ENCODE measurements around the gene ORAI1. TPM values are rescaled to one million over a fixed set of nuclear protein-coding genes. Genes with fewer than 3 reads are reported as not detected.
A peak's percentile ranks its signal among the peaks of the same experiment; 100 is the strongest.

ORAI1 gene
- total and polyA plus RNA-seq, 5 experiments from 2014 or later, result 44.6 to 158 (median 122) TPM

- no peak for DNase-seq
- POLR2A ChIA-PET, result interaction anchor here (0.7 to 1.0 kb wide), 3 partner anchors 13 to 31 kb away, joined by 3 read pairs; no protein-coding TSS in a partner anchor
- H3K4me1 Mint-ChIP-seq, result peaks cover 5 to 8% (median 7%) of the 10 kb centered on the region in 4 donors
- no peak for ATAC-seq
- peak overlapping the region; percentile 4 to 90 (median 49) for H3K27ac Mint-ChIP-seq
- H3K4me3 Mint-ChIP-seq, result no peak overlapping the region
- no peaks in the 10 kb centered on the region for H3K27me3 Mint-ChIP-seq
- no peaks in the 10 kb centered on the region for H3K9me3 Mint-ChIP-seq
- no peaks in the 10 kb centered on the region for H3K36me3 Mint-ChIP-seq
Observed at GRCh38 chr12:121610239-121611149, 15.8 kb upstream of the ORAI1 start.

- peak in 1 of 2 donors; percentile 33 for ATAC-seq
- H3K4me1 Mint-ChIP-seq, result peaks cover 6 to 11% (median 8%) of the 10 kb centered on the region in 4 donors
- H3K27ac Mint-ChIP-seq, result peak overlapping the region in 3 of 10 donors; percentile 47 to 90 (median 79)
- H3K27me3 Mint-ChIP-seq, result no peaks in the 10 kb centered on the region
- H3K36me3 Mint-ChIP-seq, result no peaks in the 10 kb centered on the region
- POLR2A ChIA-PET, result no interaction called here
- no peak overlapping the region for H3K4me3 Mint-ChIP-seq
- no peaks in the 10 kb centered on the region for H3K9me3 Mint-ChIP-seq
- DNase-seq, result peak in 1 of 10 donors; percentile 18
Observed at GRCh38 chr12:121611306-121611705, 15.0 kb upstream of the ORAI1 start.

- Mint-ChIP-seq H3K36me3 (no peaks in the 10 kb centered on the region), H3K27ac (peak overlapping the region in 1 of 10 donors; percentile 79), H3K4me1 (peaks cover 5 to 13% (median 8%) of the 10 kb centered on the region in 4 donors), H3K4me3 (no peak overlapping the region), H3K27me3 (no peaks in the 10 kb centered on the region), H3K9me3 (no peaks in the 10 kb centered on the region)
- POLR2A ChIA-PET, result interaction anchor here (0.7 to 1.1 kb wide), 2 partner anchors 34 to 63 kb away, joined by 4 read pairs; no protein-coding TSS in a partner anchor
- DNase-seq, result no peak
- no peak for ATAC-seq
Observed at GRCh38 chr12:121613462-121613861, 12.9 kb upstream of the ORAI1 start.

- peak overlapping the region in 2 of 10 donors; percentile 41 to 76 for H3K27ac Mint-ChIP-seq
- no peaks in the 10 kb centered on the region for H3K36me3 Mint-ChIP-seq
- no peak overlapping the region for H3K4me3 Mint-ChIP-seq
- H3K9me3 Mint-ChIP-seq, result no peaks in the 10 kb centered on the region
- DNase-seq (no peak), ATAC-seq (peak in 1 of 2 donors; percentile 22)
- peaks cover 5 to 23% (median 8%) of the 10 kb centered on the region in 4 donors for H3K4me1 Mint-ChIP-seq
- POLR2A ChIA-PET, result interaction anchor here (0.6 to 1.7 kb wide), 3 partner anchors 11 to 46 kb away, joined by 3 to 5 read pairs (median 3); partner anchors contain the start of gene ORAI1
- H3K27me3 Mint-ChIP-seq, result no peaks in the 10 kb centered on the region
Observed at GRCh38 chr12:121614872-121615467, 11.4 kb upstream of the ORAI1 start.

- POLR2A ChIA-PET, result interaction anchor here (0.5 to 11.6 kb wide), 3 partner anchors 37 to 71 kb away, joined by 3 to 150 read pairs (median 3); partner anchors contain the start of gene KDM2B
- DNase-seq (no peak), ATAC-seq (no peak)
- Mint-ChIP-seq H3K27me3 (no peaks in the 10 kb centered on the region), H3K27ac (peak overlapping the region in 5 of 10 donors; percentile 31 to 60 (median 32)), H3K36me3 (no peaks in the 10 kb centered on the region), H3K9me3 (no peaks in the 10 kb centered on the region), H3K4me3 (no peak overlapping the region), H3K4me1 (peaks cover 0 to 29% (median 9%) of the 10 kb centered on the region in 4 donors)
Observed at GRCh38 chr12:121618659-121619233, 7.6 kb upstream of the ORAI1 start.

- ATAC-seq (no peak), DNase-seq (no peak)
- no peaks in the 10 kb centered on the region for H3K27me3 Mint-ChIP-seq
- POLR2A ChIA-PET, result interaction anchor here (0.7 to 11.6 kb wide), 4 partner anchors 26 to 408 kb away, joined by 3 to 150 read pairs (median 4); partner anchors contain the start of gene KDM2B
- H3K4me3 Mint-ChIP-seq, result no peak overlapping the region
- H3K27ac Mint-ChIP-seq, result peak overlapping the region in 2 of 10 donors; percentile 16 to 65
- H3K9me3 Mint-ChIP-seq, result no peaks in the 10 kb centered on the region
- no peaks in the 10 kb centered on the region for H3K36me3 Mint-ChIP-seq
- peaks cover 8 to 30% (median 12%) of the 10 kb centered on the region in 4 donors for H3K4me1 Mint-ChIP-seq
Observed at GRCh38 chr12:121620333-121620891, 5.9 kb upstream of the ORAI1 start.

GRCh38 chr12:121626853-121627640, 717 bp downstream of the ORAI1 start:
- peak; percentile 68 to 73 for ATAC-seq
- Mint-ChIP-seq H3K9me3 (no peaks in the 10 kb centered on the region), H3K27me3 (no peaks in the 10 kb centered on the region), H3K36me3 (peaks cover 0 to 5% (median 1%) of the 10 kb centered on the region in 3 donors), H3K4me1 (peaks cover 26 to 61% (median 55%) of the 10 kb centered on the region in 4 donors), H3K27ac (peak overlapping the region; percentile 91 to 98 (median 97)), H3K4me3 (peak overlapping the region; percentile 93 to 98 (median 94))
- DNase-seq, result peak; percentile 70 to 94 (median 86)
- POLR2A ChIA-PET, result interaction anchor here (0.6 to 11.6 kb wide), 37 partner anchors 10 to 622 kb away, joined by 3 to 291 read pairs (median 6); partner anchors contain the start of genes KDM2B, MORN3, RHOF and RNF34

- POLR2A ChIA-PET, result interaction anchor here (0.5 to 11.6 kb wide), 18 partner anchors 9 to 1426 kb away, joined by 3 to 291 read pairs (median 6); partner anchors contain the start of genes KDM2B, MORN3, RHOF and TMEM120B
- DNase-seq (no peak), ATAC-seq (no peak)
- Mint-ChIP-seq H3K4me3 (peak overlapping the region; percentile 93 to 98 (median 94)), H3K27me3 (no peaks in the 10 kb centered on the region), H3K9me3 (no peaks in the 10 kb centered on the region), H3K4me1 (peaks cover 28 to 70% (median 65%) of the 10 kb centered on the region in 4 donors), H3K36me3 (peaks cover 0 to 9% (median 1%) of the 10 kb centered on the region in 3 donors), H3K27ac (peak overlapping the region; percentile 91 to 98 (median 97))
Observed at GRCh38 chr12:121628037-121628436, 1.7 kb downstream of the ORAI1 start.

- peak overlapping the region; percentile 91 to 98 (median 97) for H3K27ac Mint-ChIP-seq
- H3K27me3 Mint-ChIP-seq, result no peaks in the 10 kb centered on the region
- H3K4me1 Mint-ChIP-seq, result peaks cover 29 to 72% (median 68%) of the 10 kb centered on the region in 4 donors
- no peak for DNase-seq
- H3K9me3 Mint-ChIP-seq, result no peaks in the 10 kb centered on the region
- POLR2A ChIA-PET, result interaction anchor here (0.6 to 11.6 kb wide), 13 partner anchors 9 to 323 kb away, joined by 3 to 291 read pairs (median 6); partner anchors contain the start of genes KDM2B and MORN3
- no peak for ATAC-seq
- peak overlapping the region; percentile 93 to 98 (median 94) for H3K4me3 Mint-ChIP-seq
- peaks cover 0 to 11% (median 1%) of the 10 kb centered on the region in 3 donors for H3K36me3 Mint-ChIP-seq
Observed at GRCh38 chr12:121628536-121628935, 2.2 kb downstream of the ORAI1 start.

- H3K4me3 Mint-ChIP-seq, result peak overlapping the region; percentile 66 to 97 (median 94)
- ATAC-seq, result no peak
- DNase-seq, result no peak
- H3K9me3 Mint-ChIP-seq, result no peaks in the 10 kb centered on the region
- H3K27ac Mint-ChIP-seq, result peak overlapping the region; percentile 58 to 98 (median 90)
- POLR2A ChIA-PET, result interaction anchor here (0.9 to 11.4 kb wide), 5 partner anchors 9 to 48 kb away, joined by 3 to 291 read pairs (median 4); partner anchors contain the start of gene MORN3
- peaks cover 0 to 13% (median 1%) of the 10 kb centered on the region in 3 donors for H3K36me3 Mint-ChIP-seq
- peaks cover 32 to 78% (median 73%) of the 10 kb centered on the region in 4 donors for H3K4me1 Mint-ChIP-seq
- H3K27me3 Mint-ChIP-seq, result no peaks in the 10 kb centered on the region
Observed at GRCh38 chr12:121630791-121631355, 4.5 kb downstream of the ORAI1 start.
